GM19351 (cell line): Measurements from ENCODE around the gene MCM3AP.
"Not testable (repeated sequence)": the region's sequence is repeated elsewhere in the genome, so short reads cannot be mapped to it uniquely, and the experiment has no call there.

Experiments used
- ATAC-seq: cut with Tn5 transposase; IDR thresholded peaks from one replicate; pipeline ENCODE4 v1.9.1; 2021; ENCODE audit warnings: mild to moderate bottlenecking, moderate library complexity; ENCODE audit not compliant: unreplicated experiment

The MCM3AP gene

GRCh38 chr21:46312949-46313348 is 27.5 kb upstream of the MCM3AP start:
- no peak for ATAC-seq

- no peak for ATAC-seq
Observed at GRCh38 chr21:46311568-46311967, 26.2 kb upstream of the MCM3AP start.

GRCh38 chr21:46310260-46310659 is 24.8 kb upstream of the MCM3AP start:
- ATAC-seq: not testable (repeated sequence)

- ATAC-seq: no peak
Observed at GRCh38 chr21:46308431-46308830, 23.0 kb upstream of the MCM3AP start.

GRCh38 chr21:46307625-46308024 is 22.2 kb upstream of the MCM3AP start:
- ATAC-seq: no peak

GRCh38 chr21:46304955-46305354 is 19.5 kb upstream of the MCM3AP start:
- ATAC-seq: no peak

- no peak for ATAC-seq
Observed at GRCh38 chr21:46304437-46304836, 19.0 kb upstream of the MCM3AP start.

GRCh38 chr21:46301759-46302158 is 16.3 kb upstream of the MCM3AP start:
- no peak for ATAC-seq

GRCh38 chr21:46299167-46299566 is 13.8 kb upstream of the MCM3AP start:
- no peak for ATAC-seq

- ATAC-seq: no peak
Observed at GRCh38 chr21:46297338-46298271, 12.2 kb upstream of the MCM3AP start.

GRCh38 chr21:46295996-46296752 is 10.8 kb upstream of the MCM3AP start:
- ATAC-seq: no peak

GRCh38 chr21:46295177-46295770 is 9.9 kb upstream of the MCM3AP start:
- ATAC-seq: no peak

GRCh38 chr21:46294647-46295176 is 9.3 kb upstream of the MCM3AP start:
- ATAC-seq: no peak

GRCh38 chr21:46291561-46291960 is 6.2 kb upstream of the MCM3AP start:
- no peak for ATAC-seq

GRCh38 chr21:46289655-46290179 is 4.3 kb upstream of the MCM3AP start:
- no peak for ATAC-seq

GRCh38 chr21:46287541-46287940 is 2.1 kb upstream of the MCM3AP start:
- ATAC-seq: no peak

GRCh38 chr21:46286648-46287002 is 1.2 kb upstream of the MCM3AP start:
- ATAC-seq: peak; percentile 6

- peak; percentile 82 for ATAC-seq
Observed at GRCh38 chr21:46285761-46286647, 593 bp upstream of the MCM3AP start, which contains the start of gene YBEY. TSS of gene YBEY (plus strand) at chr21:46286342. CDS start at chr21:46286914, 572 bp downstream.

GRCh38 chr21:46284733-46285132 is 678 bp downstream of the MCM3AP start:
- no peak for ATAC-seq

GRCh38 chr21:46284077-46284644 is 1.2 kb downstream of the MCM3AP start:
- ATAC-seq: no peak
